ENCODE measurements around the gene IDI1.

DNA sequence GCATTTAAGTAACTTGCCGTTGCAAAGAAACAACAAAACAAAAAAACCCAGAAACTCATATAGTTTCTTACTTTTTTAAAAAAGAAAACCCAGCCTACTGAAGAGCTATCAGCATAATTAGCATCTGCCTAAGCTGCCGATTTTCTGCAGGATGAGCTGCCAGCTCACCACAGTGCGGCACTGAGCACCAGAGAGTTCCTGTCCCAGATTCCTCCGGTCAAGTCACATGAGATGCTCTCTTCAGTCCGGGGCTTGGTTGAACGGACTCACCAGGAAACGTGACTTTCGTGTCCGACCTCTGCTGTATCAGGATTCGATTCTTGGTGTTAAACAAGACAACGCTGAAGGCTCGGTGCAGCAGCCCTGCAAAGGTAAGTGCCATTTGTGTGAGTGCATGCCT is 26.5 kb downstream of the IDI1 start:
- TF ChIP-seq, protein P1, sequence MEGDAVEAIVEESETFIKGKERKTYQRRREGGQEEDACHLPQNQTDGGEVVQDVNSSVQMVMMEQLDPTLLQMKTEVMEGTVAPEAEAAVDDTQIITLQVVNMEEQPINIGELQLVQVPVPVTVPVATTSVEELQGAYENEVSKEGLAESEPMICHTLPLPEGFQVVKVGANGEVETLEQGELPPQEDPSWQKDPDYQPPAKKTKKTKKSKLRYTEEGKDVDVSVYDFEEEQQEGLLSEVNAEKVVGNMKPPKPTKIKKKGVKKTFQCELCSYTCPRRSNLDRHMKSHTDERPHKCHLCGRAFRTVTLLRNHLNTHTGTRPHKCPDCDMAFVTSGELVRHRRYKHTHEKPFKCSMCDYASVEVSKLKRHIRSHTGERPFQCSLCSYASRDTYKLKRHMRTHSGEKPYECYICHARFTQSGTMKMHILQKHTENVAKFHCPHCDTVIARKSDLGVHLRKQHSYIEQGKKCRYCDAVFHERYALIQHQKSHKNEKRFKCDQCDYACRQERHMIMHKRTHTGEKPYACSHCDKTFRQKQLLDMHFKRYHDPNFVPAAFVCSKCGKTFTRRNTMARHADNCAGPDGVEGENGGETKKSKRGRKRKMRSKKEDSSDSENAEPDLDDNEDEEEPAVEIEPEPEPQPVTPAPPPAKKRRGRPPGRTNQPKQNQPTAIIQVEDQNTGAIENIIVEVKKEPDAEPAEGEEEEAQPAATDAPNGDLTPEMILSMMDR (IDR thresholded peaks at IDR 0.05): no peak
- no peak for TF ChIP-seq POLR2A (IDR thresholded peaks at IDR 0.05)

Measured in lower leg skin (tissue), 3 donors.